ENCODE data around the gene ZBTB7C. TPM values are rescaled to one million over a fixed set of nuclear protein-coding genes. Genes with fewer than 3 reads are reported as not detected.

Gene ZBTB7C
- polyA plus RNA-seq, 2 of the 4 experiments (the other 2 are of a cell fraction), result 0.10 to 0.12 TPM

DNA sequence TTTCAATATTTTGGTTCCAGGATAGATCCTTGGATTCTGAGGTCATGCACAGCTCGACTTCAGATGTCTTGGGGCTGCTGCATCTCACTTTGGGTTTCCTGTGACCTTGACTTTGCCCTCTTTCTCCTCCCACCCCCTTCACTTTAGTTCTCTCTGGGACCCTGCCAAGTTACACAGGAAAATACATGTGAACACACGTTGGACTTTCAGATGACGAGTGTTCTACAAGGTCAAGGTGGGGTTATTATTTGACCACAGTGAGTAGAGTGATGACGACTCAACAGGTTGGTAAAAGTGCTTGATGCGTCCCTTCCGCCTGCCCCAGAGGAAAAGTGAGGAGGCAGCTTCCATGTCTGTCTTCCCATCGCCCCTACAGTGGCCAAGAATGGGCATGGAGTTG is 356.3 kb downstream of the ZBTB7C start:
- ATAC-seq (no peak), DNase-seq (ENCODE audit: low read depth in 1 of 2, low spot score in 1 of 2) (no peak), FAIRE-seq (no peak)
- TF ChIP-seq, protein P1, sequence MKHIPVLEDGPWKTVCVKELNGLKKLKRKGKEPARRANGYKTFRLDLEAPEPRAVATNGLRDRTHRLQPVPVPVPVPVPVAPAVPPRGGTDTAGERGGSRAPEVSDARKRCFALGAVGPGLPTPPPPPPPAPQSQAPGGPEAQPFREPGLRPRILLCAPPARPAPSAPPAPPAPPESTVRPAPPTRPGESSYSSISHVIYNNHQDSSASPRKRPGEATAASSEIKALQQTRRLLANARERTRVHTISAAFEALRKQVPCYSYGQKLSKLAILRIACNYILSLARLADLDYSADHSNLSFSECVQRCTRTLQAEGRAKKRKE (CRISPR knock-in tag; IDR thresholded peaks at IDR 0.05; ENCODE audit: low read depth), result no peak
- no peak overlapping the region for H3K4me3 ChIP-seq
- H3K9me3 ChIP-seq, result no peaks in the 10 kb centered on the region
- ChIA-PET CTCF (no interaction called here), POLR2A (no interaction called here)
- H3K4me2 ChIP-seq, result no peak overlapping the region
- 33% methylated on average over 7 of the region's 7 CpGs for WGBS (ENCODE audit: missing lambda C conversion rate)
- no peaks in the 10 kb centered on the region for H3K4me1 ChIP-seq
- H3K27ac ChIP-seq, result no peak overlapping the region

DNA sequence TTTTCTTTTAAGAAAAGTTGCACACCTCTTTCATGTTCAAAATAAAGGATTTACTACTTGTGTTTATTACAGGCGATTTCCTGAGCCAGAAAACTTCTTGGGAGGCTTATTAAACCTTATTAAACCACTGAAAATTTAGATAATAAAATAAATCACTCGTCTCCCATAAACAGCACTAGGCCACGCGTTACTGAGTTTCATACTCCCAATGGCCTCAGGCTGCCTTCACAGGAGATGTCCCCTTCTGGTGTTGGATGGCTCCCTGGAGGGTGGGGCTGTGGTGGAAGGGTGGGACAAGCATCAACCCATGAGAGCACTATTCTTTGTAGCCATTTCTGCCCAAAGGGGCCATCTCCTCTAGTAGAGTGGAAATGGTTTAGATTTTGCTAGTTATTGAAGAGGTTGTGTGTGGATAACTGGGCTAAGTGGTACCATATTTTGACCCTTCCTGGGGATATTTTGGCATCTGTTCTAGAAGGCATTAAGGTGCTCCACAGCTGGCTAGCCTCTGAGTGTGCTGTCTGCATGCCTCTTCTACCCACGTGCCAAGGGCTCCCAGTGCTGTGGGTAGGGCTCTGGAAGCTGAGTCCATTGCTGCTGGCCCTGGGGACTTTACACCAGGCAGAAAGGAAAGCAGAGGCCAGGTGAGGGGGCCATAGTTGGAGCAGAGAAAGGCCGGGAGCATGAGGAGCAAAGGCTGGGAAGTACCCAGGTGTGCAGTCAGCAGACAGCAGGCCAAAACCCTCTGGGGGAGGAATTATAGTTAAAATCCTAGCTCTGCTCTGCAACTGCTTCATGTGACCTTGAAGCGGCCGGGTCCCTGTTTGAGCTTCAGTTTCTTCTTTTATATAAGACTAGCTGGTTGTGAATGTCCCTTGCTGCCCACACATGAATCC is 357.0 kb downstream of the ZBTB7C start:
- WGBS (ENCODE audit: missing lambda C conversion rate), result 51% methylated on average over 7 of the region's 8 CpGs
- ChIA-PET CTCF (no interaction called here), POLR2A (no interaction called here)

GRCh38 chr18:48050176-48050575 is 359.0 kb downstream of the ZBTB7C start:
- Histone ChIP-seq H3K9me3 (no peaks in the 10 kb centered on the region), H3K27ac (no peak overlapping the region), H3K4me3 (no peak overlapping the region), H3K4me1 (no peaks in the 10 kb centered on the region), H3K4me2 (no peak overlapping the region)
- TF ChIP-seq SREBF2 (IDR thresholded peaks at IDR 0.05), result no peak
- TF ChIP-seq HDAC2 (IDR thresholded peaks at IDR 0.05), result no peak
- no peak for TF ChIP-seq ZFP36 (IDR thresholded peaks at IDR 0.05; ENCODE audit: borderline replicate concordance, partially characterized antibody)
- TF ChIP-seq KDM1A (IDR thresholded peaks at IDR 0.05; ENCODE audit: low read depth), result no peak
- no peak for TF ChIP-seq CBX8 (IDR thresholded peaks at IDR 0.05)
- TF ChIP-seq FOSB (CRISPR knock-in tag; IDR thresholded peaks at IDR 0.05), result no peak
- TF ChIP-seq, protein P2, sequence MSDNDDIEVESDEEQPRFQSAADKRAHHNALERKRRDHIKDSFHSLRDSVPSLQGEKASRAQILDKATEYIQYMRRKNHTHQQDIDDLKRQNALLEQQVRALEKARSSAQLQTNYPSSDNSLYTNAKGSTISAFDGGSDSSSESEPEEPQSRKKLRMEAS (IDR thresholded peaks at IDR 0.05), result no peak
- no peak for TF ChIP-seq FOSL2 (IDR thresholded peaks at IDR 0.05)
- no peak for TF ChIP-seq FOSL2 (CRISPR knock-in tag; IDR thresholded peaks at IDR 0.05)
- no peak for TF ChIP-seq HEYL (CRISPR knock-in tag; IDR thresholded peaks at IDR 0.05)
- POLR2A ChIA-PET, result no interaction called here
- WGBS (ENCODE audit: missing lambda C conversion rate), result 51% methylated on average over 6 of the region's 7 CpGs
- FAIRE-seq (no peak), ATAC-seq (no peak), DNase-seq (ENCODE audit: low read depth in 1 of 2, low spot score in 1 of 2) (no peak)
- CTCF ChIA-PET, result interaction anchor here (0.9 to 1.7 kb wide), 3 partner anchors 12 to 395 kb away, joined by 4 to 5 read pairs (median 4); no protein-coding TSS in a partner anchor

More for the DNA sequence above, 357.0 kb downstream of the ZBTB7C start:
- no peak for DNase-seq (ENCODE audit: low read depth in 1 of 2, low spot score in 1 of 2)
- no peak for FAIRE-seq
- Histone ChIP-seq H3K4me2 (no peak overlapping the region), H3K27ac (no peak overlapping the region), H3K4me3 (no peak overlapping the region), H3K9me3 (no peaks in the 10 kb centered on the region), H3K4me1 (no peaks in the 10 kb centered on the region)
- ATAC-seq, result no peak
- TF ChIP-seq, protein P2 (IDR thresholded peaks at IDR 0.05), result no peak
- TF ChIP-seq HEYL (CRISPR knock-in tag; IDR thresholded peaks at IDR 0.05), result no peak
- no peak for TF ChIP-seq HDAC2 (IDR thresholded peaks at IDR 0.05)
- no peak for TF ChIP-seq JUN (IDR thresholded peaks at IDR 0.05)
- TF ChIP-seq PHF8 (IDR thresholded peaks at IDR 0.05; ENCODE audit: borderline replicate concordance, low read depth), result no peak
- no peak for TF ChIP-seq ZNF302 (CRISPR knock-in tag; IDR thresholded peaks at IDR 0.05)
- no peak for TF ChIP-seq BCL3 (IDR thresholded peaks at IDR 0.05)
- no peak for TF ChIP-seq RNF2 (IDR thresholded peaks at IDR 0.05; ENCODE audit: borderline replicate concordance, low read depth)
- no peak for TF ChIP-seq EP300 (IDR thresholded peaks at IDR 0.05)
- TF ChIP-seq PBX3 (IDR thresholded peaks at IDR 0.05), result no peak
- no peak for TF ChIP-seq HMGXB4 (CRISPR knock-in tag; IDR thresholded peaks at IDR 0.05; ENCODE audit: borderline replicate concordance)
- TF ChIP-seq MYC (IDR thresholded peaks at IDR 0.05; ENCODE audit: borderline replicate concordance, low read length), result no peak

Data from A549 (cell line).